Measurements from ENCODE around the gene RSBN1L.

RSBN1L gene

DNA sequence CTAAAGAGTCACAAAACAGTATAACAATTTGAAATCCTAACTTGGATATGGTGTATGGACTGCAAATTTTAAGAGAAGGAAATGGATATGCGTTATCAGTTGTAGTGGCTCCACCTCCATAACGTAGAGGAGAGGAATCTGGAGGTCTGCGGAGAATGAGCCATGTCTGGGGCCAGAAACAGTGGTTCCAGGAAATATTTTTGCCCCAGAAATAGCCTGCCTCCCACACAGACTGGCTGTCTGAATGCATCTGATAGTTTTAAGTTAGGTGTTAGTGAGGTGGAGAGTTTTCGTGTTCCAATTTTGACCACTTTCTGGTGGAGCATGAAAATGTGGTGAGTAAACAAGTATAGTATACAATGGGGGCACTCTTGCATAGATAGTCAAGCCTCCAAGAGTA, 103.9 kb downstream of the RSBN1L start:
- DNase-seq, result no peak

DNA sequence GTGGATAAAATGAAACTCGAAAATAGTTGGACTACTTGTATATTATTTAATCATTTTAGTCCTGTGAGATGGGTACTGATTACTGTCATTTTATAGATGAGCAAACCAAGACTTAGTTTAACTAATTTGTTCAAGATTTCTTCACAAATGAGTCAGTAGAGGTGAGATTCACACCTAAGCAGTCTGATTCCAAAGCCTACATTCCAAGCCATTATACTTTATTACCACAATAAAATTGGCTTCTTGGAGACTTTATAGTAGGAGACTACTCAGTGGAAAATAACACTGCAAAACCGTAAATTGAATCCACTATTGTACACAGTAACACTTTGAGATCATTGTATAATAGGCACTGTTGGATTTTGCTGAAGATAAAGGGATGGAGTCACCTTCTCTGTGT, 104.5 kb downstream of the RSBN1L start:
- no peak for DNase-seq

GRCh38 chr7:77802557-77803405, 106.5 kb downstream of the RSBN1L start:
- no peak for DNase-seq

DNA sequence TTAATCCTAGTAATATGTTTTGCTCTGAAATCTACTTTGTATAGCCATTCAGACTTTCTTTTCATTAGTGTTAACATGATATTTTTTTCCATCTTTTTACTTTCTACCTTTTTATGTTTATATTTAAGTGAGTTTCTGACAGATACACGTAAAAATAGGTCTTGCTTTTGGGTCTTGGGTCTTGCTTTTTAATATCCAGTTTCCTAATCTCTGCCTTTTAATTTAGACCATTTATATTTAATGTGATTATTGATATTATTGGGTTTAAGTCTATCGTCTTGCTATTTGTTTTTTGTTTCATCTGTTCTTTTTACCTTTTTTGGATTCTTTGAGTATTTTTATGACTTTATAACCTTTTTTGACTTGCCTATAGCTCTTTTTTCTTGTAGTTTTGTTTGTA, 110.2 kb downstream of the RSBN1L start:
- no peak for DNase-seq

DNA sequence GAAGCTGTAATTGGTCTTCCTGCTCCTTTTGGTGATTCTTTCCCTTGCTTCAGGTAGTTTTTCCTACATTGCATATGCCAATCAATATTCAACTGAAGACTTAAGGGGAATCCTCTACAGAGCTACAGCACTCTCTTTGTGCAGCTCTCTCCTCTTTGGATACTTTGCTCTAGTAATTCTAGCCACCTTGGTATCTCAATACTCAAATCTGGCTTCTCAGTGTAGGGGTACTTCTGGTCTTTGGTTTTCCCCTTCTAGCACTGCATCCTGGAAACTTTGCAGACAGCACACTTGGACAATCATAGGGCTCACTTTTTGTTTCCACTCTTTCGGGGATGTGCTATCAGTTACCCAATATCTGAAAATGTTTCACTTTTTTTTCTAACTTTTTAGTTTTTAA, 112.3 kb downstream of the RSBN1L start:
- no peak for DNase-seq

DNA sequence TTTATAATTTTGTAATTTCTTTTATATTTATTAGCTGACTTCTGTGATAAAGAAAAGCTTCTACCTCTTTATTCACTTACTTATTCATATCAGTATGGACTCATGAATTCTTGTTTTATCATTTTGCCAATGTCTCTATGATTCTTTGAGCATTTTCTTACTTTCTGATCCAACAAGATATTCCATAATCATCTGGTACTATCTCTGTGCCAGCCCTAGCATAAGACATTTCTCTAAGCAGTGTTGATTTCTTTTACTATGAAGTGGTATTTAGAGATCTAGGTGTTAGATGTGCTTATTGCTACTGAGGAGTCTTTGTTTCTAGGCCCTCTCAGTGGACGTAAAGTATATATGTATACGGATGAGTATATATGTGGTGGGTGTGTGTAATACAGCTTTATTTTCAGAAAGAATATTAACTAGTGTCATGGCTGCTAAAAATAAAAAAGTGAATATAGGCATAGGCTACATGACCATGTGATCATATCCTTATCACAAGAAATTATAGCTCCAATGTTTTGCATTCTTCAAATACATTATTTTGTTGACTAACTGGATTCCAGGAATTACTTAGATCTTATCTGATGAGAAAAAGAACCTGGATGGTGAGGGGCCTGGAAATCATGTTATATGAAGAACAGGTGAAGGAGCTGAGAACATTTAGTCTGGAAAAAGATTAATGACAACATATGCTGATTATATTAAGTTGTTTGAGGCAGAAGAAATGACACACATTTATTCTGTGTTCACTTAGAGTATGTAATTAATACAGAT, 115.4 kb downstream of the RSBN1L start:
- DNase-seq, result no peak

DNA sequence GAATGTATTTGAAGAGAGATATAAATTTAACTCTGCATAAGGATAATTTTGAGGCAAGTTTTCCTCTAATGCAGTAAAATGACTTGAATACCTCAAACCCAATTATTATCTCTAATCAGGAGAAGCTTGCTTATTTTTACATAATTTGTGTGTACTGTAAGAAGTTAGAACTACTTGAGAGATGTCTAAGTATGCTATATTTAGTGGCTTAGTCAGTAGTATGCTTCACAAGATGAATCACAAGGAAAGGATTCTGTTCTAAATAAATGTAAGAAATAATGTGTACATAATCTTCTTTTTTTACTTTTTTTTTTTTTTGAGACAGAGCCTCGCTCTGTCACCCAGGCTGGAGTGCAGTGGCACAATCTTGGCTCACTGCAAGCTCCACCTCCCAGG, 116.0 kb downstream of the RSBN1L start:
- no peak for DNase-seq

- no peak for DNase-seq
Measured at GRCh38 chr7:77813180-77813579, 116.9 kb downstream of the RSBN1L start.

DNA sequence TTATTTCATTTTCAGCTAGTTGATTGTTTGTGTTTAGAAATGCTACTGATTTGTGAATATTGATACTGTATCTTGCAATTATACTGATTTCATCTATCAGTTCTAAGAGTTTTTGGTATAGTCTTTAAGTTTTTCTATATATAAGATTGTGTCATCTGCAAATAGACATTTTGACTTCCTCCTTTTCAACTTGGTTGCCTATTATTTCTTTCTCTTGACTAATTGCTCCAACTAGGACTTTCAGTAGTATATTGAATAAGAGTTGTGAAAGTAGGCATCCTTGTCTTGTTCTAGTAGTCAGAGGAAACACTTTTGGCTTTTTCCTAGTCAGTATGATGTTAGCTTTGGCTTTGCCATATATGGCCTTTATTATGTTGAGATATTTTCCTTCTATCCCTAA, 122.8 kb downstream of the RSBN1L start:
- DNase-seq, result no peak

- no peak for DNase-seq
Measured at GRCh38 chr7:77820967-77821366, 124.7 kb downstream of the RSBN1L start.

DNA sequence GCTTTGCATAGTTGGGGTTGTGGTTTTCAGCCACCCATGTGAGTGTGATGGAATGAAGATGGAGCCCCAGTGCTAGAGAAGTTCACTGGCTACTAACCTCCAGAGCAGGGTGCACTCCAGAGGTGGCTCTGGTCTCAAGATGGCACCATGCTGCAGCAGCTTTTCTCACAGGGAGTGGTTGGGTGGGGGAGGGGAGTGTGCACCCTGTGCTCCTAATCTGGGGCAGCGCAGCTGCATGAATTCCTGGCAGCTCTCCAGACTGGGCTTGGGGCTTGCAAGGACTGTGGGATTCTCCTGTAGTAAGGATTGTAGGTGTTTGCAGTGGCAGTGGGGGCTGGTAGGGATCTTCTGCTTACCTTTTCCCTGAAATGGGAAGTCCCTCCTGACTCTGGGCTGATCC, 126.0 kb downstream of the RSBN1L start:
- no peak for DNase-seq

- no peak for DNase-seq
Measured at GRCh38 chr7:77823787-77824186, 127.5 kb downstream of the RSBN1L start.

DNA sequence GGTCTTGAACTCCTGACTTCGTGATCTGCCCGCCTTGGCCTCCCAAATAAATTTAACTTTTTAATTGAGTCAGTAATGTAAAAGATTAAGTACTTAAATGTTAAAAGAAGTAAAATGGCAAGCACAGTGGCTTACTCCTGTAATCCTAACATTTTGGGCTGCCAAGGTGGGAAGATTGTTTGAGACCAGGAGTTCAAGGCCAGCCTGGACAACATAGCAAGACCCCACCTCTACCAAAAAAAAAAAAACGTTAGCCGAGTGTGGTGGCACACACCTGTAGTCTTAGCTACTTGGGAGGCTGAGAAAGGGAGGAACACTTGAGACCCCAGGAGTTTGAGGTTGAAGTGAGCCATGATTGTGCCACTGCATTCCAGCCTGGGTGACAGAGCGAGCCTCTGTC, 128.4 kb downstream of the RSBN1L start:
- DNase-seq, result no peak

GRCh38 chr7:77825131-77825530, 128.9 kb downstream of the RSBN1L start:
- no peak for DNase-seq

- DNase-seq, result no peak
Measured at GRCh38 chr7:77826300-77826699, 130.0 kb downstream of the RSBN1L start.

DNA sequence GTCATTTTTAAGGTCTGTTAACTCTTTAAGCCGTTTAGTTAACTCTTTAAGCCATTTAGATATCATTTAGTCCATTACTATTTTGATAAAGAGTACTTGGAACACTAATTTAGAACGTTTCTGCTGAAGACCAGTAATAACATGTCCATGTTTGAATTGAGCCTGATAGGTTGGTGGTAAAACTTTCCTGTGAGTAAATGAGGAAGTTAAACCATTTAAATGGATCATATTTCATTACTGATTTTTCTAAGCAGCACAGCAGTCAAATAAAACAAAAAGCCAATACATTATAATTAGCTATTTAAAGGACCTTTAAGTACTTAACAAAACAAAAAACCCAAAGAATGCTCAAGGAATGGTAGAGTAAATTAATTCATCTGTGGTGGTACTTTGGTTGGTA, 131.7 kb downstream of the RSBN1L start:
- DNase-seq, result no peak

DNA sequence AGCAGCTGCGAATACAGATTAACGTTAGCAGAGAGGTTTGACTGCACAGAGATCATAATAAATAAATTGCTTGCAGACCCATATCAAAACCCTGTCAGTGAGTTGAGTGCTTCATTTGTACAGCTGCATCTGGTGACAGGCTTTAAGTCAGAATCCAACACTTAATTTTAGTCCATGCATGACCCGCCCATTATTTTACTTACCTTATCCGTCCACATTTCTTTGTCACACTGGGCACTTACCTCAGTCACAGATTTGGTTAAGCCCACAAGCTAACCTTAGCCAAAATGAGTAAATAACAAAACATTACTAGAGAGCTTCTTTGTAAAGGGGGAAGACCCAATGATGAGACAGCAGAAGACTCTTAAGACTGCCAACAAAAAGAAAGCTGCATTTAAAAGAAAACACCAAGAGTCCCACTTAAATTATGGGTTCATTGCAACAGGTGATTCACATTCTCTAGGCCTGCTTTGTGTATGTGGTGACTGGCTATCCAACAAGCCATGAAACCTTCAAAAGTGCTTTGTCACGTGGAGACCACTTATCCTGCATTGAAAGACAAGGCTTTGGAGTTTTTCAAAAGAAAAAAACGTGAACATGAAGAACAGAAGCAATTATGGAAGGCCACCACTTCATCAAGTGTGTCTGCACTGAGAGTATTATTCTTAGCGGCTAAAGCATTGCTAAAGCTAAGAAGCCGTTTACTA, 134.5 kb downstream of the RSBN1L start:
- no peak for DNase-seq

GRCh38 chr7:77831481-77831880, 135.2 kb downstream of the RSBN1L start:
- DNase-seq, result no peak

- DNase-seq, result no peak
Measured at GRCh38 chr7:77831953-77832352, 135.7 kb downstream of the RSBN1L start.
